Activated T-helper 2 cell treated with anti-CD3 and anti-CD28 coated beads, Interferon-gamma antibody, Interleukin-2, Interleukin-4, amounts not matched to agents 10 μg/mL and 5 μg/mL and 100 μg/mL, durations not matched to agents 14 hours and 24 hours and 36 hours (primary cell): ENCODE measurements around the gene ADAMTS17. TPM values are rescaled to one million over a fixed set of nuclear protein-coding genes. Genes with fewer than 3 reads are reported as not detected.

Source experiments
- DNase-seq: peaks from one replicate; pipeline ENCODE4 v3.0.0; 2021; ENCODE audit warnings: low spot score
- H3K27ac Mint-ChIP-seq: one replicate; pipeline ENCODE4 v1.8.0; 2021; ENCODE audit warnings: mixed read lengths
- H3K27me3 Mint-ChIP-seq: one replicate; pipeline ENCODE4 v1.8.0; 2021; ENCODE audit warnings: low read depth, mixed read lengths
- H3K36me3 Mint-ChIP-seq: one replicate; pipeline ENCODE4 v1.8.0; 2021; ENCODE audit warnings: low read depth, mixed read lengths
- H3K4me1 Mint-ChIP-seq: one replicate; pipeline ENCODE4 v1.8.0; 2021; ENCODE audit warnings: low read depth, mixed read lengths
- H3K4me3 Mint-ChIP-seq: one replicate; pipeline ENCODE4 v1.8.0; 2021; ENCODE audit warnings: low read depth, mild to moderate bottlenecking, moderate library complexity, mixed read lengths
- H3K9me3 Mint-ChIP-seq: one replicate; pipeline ENCODE4 v1.8.0; 2021; ENCODE audit warnings: mixed read lengths
- intact Hi-C: fragments of 100-400 bp; cut with micrococcal nuclease; formaldehyde crosslinking; loops from one replicate; pipeline ENCODE4 v1.15.1; 2023
- total RNA-seq: library from RNA; stranded (reverse); gene quantifications from 2 replicates; pipeline ENCODE4 v1.2.3, GENCODE V29; 2022

Gene ADAMTS17
- total RNA-seq, 1 donor from 2014 or later = 1.1 TPM

- Mint-ChIP-seq H3K9me3 (peaks cover 9% of the 10 kb centered on the region), H3K4me1 (no peaks in the 10 kb centered on the region), H3K4me3 (no peak overlapping the region), H3K36me3 (no peaks in the 10 kb centered on the region), H3K27me3 (no peaks in the 10 kb centered on the region), H3K27ac (no peak overlapping the region)
- DNase-seq = no peak
- intact Hi-C loops = no loop called here
Observed at GRCh38 chr15:100033140-100033857, 308.5 kb downstream of the ADAMTS17 start.

GRCh38 chr15:100032358-100033085 is 309.3 kb downstream of the ADAMTS17 start:
- H3K4me1 Mint-ChIP-seq = no peaks in the 10 kb centered on the region

GRCh38 chr15:100031665-100032357 is 310.0 kb downstream of the ADAMTS17 start:
- intact Hi-C loops = no loop called here
- Mint-ChIP-seq H3K4me3 (no peak overlapping the region), H3K4me1 (no peaks in the 10 kb centered on the region), H3K36me3 (no peaks in the 10 kb centered on the region), H3K27ac (no peak overlapping the region), H3K9me3 (peaks cover 24% of the 10 kb centered on the region), H3K27me3 (no peaks in the 10 kb centered on the region)
- no peak for DNase-seq

More at GRCh38 chr15:100032358-100033085, 309.3 kb downstream of the ADAMTS17 start:
- Mint-ChIP-seq H3K27ac (no peak overlapping the region), H3K36me3 (no peaks in the 10 kb centered on the region), H3K9me3 (peaks cover 17% of the 10 kb centered on the region), H3K27me3 (no peaks in the 10 kb centered on the region), H3K4me3 (no peak overlapping the region)
- no peak for DNase-seq
- intact Hi-C loops = no loop called here

GRCh38 chr15:100030586-100031229 is 311.1 kb downstream of the ADAMTS17 start:
- Mint-ChIP-seq H3K9me3 (peaks cover 26% of the 10 kb centered on the region), H3K4me1 (no peaks in the 10 kb centered on the region), H3K27ac (no peak overlapping the region), H3K36me3 (no peaks in the 10 kb centered on the region), H3K27me3 (no peaks in the 10 kb centered on the region), H3K4me3 (no peak overlapping the region)
- intact Hi-C loops = no loop called here
- no peak for DNase-seq

- H3K27ac Mint-ChIP-seq = no peak overlapping the region
- H3K4me3 Mint-ChIP-seq = no peak overlapping the region
- no peak for DNase-seq
- intact Hi-C loops = no loop called here
- no peaks in the 10 kb centered on the region for H3K36me3 Mint-ChIP-seq
- H3K4me1 Mint-ChIP-seq = no peaks in the 10 kb centered on the region
- no peaks in the 10 kb centered on the region for H3K27me3 Mint-ChIP-seq
- peaks cover 26% of the 10 kb centered on the region for H3K9me3 Mint-ChIP-seq
Observed at GRCh38 chr15:100029868-100030479, 311.8 kb downstream of the ADAMTS17 start.

GRCh38 chr15:100029045-100029444 is 312.7 kb downstream of the ADAMTS17 start:
- Mint-ChIP-seq H3K9me3 (peaks cover 26% of the 10 kb centered on the region), H3K27ac (no peak overlapping the region), H3K27me3 (no peaks in the 10 kb centered on the region), H3K4me3 (no peak overlapping the region), H3K4me1 (no peaks in the 10 kb centered on the region), H3K36me3 (no peaks in the 10 kb centered on the region)
- intact Hi-C loops = no loop called here
- DNase-seq = no peak

GRCh38 chr15:100026041-100026440 is 315.7 kb downstream of the ADAMTS17 start:
- H3K36me3 Mint-ChIP-seq = no peaks in the 10 kb centered on the region
- no peaks in the 10 kb centered on the region for H3K27me3 Mint-ChIP-seq
- H3K9me3 Mint-ChIP-seq = peaks cover 26% of the 10 kb centered on the region
- DNase-seq = no peak
- no peak overlapping the region for H3K27ac Mint-ChIP-seq
- intact Hi-C loops = no loop called here
- no peaks in the 10 kb centered on the region for H3K4me1 Mint-ChIP-seq
- no peak overlapping the region for H3K4me3 Mint-ChIP-seq

- no peak overlapping the region for H3K4me3 Mint-ChIP-seq
- intact Hi-C loops = no loop called here
- no peak for DNase-seq
- H3K9me3 Mint-ChIP-seq = peaks cover 12% of the 10 kb centered on the region
- H3K27ac Mint-ChIP-seq = no peak overlapping the region
- no peaks in the 10 kb centered on the region for H3K27me3 Mint-ChIP-seq
- H3K36me3 Mint-ChIP-seq = no peaks in the 10 kb centered on the region
- H3K4me1 Mint-ChIP-seq = no peaks in the 10 kb centered on the region
Observed at GRCh38 chr15:100022806-100023205, 319.0 kb downstream of the ADAMTS17 start.

- intact Hi-C loops = no loop called here
- H3K4me3 Mint-ChIP-seq = no peak overlapping the region
- H3K9me3 Mint-ChIP-seq = peaks cover 8% of the 10 kb centered on the region
- no peak for DNase-seq
- no peaks in the 10 kb centered on the region for H3K4me1 Mint-ChIP-seq
- H3K27ac Mint-ChIP-seq = no peak overlapping the region
- no peaks in the 10 kb centered on the region for H3K27me3 Mint-ChIP-seq
- H3K36me3 Mint-ChIP-seq = no peaks in the 10 kb centered on the region
Observed at GRCh38 chr15:100022391-100022790, 319.4 kb downstream of the ADAMTS17 start.

GRCh38 chr15:100021653-100022052 is 320.1 kb downstream of the ADAMTS17 start:
- H3K27me3 Mint-ChIP-seq = no peaks in the 10 kb centered on the region
- intact Hi-C loops = no loop called here
- H3K27ac Mint-ChIP-seq = no peak overlapping the region
- peaks cover under 1% of the 10 kb centered on the region for H3K9me3 Mint-ChIP-seq
- H3K4me1 Mint-ChIP-seq = no peaks in the 10 kb centered on the region
- no peaks in the 10 kb centered on the region for H3K36me3 Mint-ChIP-seq
- no peak overlapping the region for H3K4me3 Mint-ChIP-seq
- no peak for DNase-seq

GRCh38 chr15:100020614-100021013 is 321.2 kb downstream of the ADAMTS17 start:
- Mint-ChIP-seq H3K9me3 (no peaks in the 10 kb centered on the region), H3K4me3 (no peak overlapping the region), H3K27ac (no peak overlapping the region), H3K27me3 (no peaks in the 10 kb centered on the region), H3K4me1 (no peaks in the 10 kb centered on the region), H3K36me3 (no peaks in the 10 kb centered on the region)
- no peak for DNase-seq
- intact Hi-C loops = no loop called here

- Mint-ChIP-seq H3K36me3 (no peaks in the 10 kb centered on the region), H3K27me3 (no peaks in the 10 kb centered on the region), H3K9me3 (no peaks in the 10 kb centered on the region), H3K4me1 (no peaks in the 10 kb centered on the region), H3K27ac (no peak overlapping the region), H3K4me3 (no peak overlapping the region)
- DNase-seq = no peak
- intact Hi-C loops = no loop called here
Observed at GRCh38 chr15:100020189-100020588, 321.6 kb downstream of the ADAMTS17 start.
